Measurements from ENCODE around the gene MST1.

DNA sequence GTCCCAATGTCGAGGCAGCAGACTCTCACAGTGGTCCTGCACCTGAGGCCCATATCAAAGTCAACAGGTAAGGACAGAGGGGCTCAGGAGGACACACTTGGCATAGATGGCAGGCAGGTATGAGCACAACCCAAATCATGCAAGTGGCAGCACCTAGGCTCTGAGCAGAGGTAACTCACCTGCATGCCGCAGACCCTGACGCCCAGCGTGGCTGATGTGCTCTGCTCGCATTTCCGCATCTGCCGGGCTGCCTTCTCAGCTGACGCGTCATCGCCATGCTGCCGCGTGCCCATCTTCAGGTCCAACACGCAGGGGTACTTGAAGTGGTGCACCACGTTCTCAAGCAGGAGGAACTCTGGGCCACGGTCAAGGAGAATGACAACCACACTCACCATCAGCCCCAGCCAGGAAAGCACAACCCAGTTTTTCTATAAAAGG, 38.7 kb upstream of the MST1 start:
- TF ChIP-seq CTCF (IDR thresholded peaks at IDR 0.05) (no peak), NFYB (CRISPR knock-in tag; conservative IDR thresholded peaks at IDR 0.05; ENCODE audit: low read depth) (no peak), NR1H2 (CRISPR knock-in tag; IDR thresholded peaks at IDR 0.05) (no peak), ZBTB21 (CRISPR knock-in tag; IDR thresholded peaks at IDR 0.05; ENCODE audit: borderline replicate concordance) (no peak), ZNF138 (CRISPR knock-in tag; conservative IDR thresholded peaks at IDR 0.05) (no peak), CREM (CRISPR knock-in tag; IDR thresholded peaks at IDR 0.05) (no peak), ATF3 (CRISPR knock-in tag; conservative IDR thresholded peaks at IDR 0.05) (no peak), ELF4 (CRISPR knock-in tag; IDR thresholded peaks at IDR 0.05; ENCODE audit: low read depth) (no peak), E2F5 (CRISPR knock-in tag; IDR thresholded peaks at IDR 0.05) (no peak), SMAD3 (CRISPR knock-in tag; IDR thresholded peaks at IDR 0.05; ENCODE audit: borderline replicate concordance) (no peak)
- TF ChIP-seq, protein P1, sequence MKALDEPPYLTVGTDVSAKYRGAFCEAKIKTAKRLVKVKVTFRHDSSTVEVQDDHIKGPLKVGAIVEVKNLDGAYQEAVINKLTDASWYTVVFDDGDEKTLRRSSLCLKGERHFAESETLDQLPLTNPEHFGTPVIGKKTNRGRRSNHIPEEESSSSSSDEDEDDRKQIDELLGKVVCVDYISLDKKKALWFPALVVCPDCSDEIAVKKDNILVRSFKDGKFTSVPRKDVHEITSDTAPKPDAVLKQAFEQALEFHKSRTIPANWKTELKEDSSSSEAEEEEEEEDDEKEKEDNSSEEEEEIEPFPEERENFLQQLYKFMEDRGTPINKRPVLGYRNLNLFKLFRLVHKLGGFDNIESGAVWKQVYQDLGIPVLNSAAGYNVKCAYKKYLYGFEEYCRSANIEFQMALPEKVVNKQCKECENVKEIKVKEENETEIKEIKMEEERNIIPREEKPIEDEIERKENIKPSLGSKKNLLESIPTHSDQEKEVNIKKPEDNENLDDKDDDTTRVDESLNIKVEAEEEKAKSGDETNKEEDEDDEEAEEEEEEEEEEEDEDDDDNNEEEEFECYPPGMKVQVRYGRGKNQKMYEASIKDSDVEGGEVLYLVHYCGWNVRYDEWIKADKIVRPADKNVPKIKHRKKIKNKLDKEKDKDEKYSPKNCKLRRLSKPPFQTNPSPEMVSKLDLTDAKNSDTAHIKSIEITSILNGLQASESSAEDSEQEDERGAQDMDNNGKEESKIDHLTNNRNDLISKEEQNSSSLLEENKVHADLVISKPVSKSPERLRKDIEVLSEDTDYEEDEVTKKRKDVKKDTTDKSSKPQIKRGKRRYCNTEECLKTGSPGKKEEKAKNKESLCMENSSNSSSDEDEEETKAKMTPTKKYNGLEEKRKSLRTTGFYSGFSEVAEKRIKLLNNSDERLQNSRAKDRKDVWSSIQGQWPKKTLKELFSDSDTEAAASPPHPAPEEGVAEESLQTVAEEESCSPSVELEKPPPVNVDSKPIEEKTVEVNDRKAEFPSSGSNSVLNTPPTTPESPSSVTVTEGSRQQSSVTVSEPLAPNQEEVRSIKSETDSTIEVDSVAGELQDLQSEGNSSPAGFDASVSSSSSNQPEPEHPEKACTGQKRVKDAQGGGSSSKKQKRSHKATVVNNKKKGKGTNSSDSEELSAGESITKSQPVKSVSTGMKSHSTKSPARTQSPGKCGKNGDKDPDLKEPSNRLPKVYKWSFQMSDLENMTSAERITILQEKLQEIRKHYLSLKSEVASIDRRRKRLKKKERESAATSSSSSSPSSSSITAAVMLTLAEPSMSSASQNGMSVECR (CRISPR knock-in tag; IDR thresholded peaks at IDR 0.05; ENCODE audit: borderline replicate concordance), result no peak
- TF ChIP-seq, protein P2, sequence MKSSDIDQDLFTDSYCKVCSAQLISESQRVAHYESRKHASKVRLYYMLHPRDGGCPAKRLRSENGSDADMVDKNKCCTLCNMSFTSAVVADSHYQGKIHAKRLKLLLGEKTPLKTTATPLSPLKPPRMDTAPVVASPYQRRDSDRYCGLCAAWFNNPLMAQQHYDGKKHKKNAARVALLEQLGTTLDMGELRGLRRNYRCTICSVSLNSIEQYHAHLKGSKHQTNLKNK (CRISPR knock-in tag; IDR thresholded peaks at IDR 0.05), result no peak
- TF ChIP-seq, protein P3, sequence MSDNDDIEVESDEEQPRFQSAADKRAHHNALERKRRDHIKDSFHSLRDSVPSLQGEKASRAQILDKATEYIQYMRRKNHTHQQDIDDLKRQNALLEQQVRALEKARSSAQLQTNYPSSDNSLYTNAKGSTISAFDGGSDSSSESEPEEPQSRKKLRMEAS (CRISPR knock-in tag; IDR thresholded peaks at IDR 0.05), result no peak
- TF ChIP-seq, protein P4, sequence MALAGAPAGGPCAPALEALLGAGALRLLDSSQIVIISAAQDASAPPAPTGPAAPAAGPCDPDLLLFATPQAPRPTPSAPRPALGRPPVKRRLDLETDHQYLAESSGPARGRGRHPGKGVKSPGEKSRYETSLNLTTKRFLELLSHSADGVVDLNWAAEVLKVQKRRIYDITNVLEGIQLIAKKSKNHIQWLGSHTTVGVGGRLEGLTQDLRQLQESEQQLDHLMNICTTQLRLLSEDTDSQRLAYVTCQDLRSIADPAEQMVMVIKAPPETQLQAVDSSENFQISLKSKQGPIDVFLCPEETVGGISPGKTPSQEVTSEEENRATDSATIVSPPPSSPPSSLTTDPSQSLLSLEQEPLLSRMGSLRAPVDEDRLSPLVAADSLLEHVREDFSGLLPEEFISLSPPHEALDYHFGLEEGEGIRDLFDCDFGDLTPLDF (CRISPR knock-in tag; IDR thresholded peaks at IDR 0.05), result no peak

Data from WTC11 (cell line).